Measurements from ENCODE around the gene MED17.
A peak's percentile ranks its signal among the peaks of the same experiment; 100 is the strongest.

The MED17 gene, protein sequence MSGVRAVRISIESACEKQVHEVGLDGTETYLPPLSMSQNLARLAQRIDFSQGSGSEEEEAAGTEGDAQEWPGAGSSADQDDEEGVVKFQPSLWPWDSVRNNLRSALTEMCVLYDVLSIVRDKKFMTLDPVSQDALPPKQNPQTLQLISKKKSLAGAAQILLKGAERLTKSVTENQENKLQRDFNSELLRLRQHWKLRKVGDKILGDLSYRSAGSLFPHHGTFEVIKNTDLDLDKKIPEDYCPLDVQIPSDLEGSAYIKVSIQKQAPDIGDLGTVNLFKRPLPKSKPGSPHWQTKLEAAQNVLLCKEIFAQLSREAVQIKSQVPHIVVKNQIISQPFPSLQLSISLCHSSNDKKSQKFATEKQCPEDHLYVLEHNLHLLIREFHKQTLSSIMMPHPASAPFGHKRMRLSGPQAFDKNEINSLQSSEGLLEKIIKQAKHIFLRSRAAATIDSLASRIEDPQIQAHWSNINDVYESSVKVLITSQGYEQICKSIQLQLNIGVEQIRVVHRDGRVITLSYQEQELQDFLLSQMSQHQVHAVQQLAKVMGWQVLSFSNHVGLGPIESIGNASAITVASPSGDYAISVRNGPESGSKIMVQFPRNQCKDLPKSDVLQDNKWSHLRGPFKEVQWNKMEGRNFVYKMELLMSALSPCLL

DNA sequence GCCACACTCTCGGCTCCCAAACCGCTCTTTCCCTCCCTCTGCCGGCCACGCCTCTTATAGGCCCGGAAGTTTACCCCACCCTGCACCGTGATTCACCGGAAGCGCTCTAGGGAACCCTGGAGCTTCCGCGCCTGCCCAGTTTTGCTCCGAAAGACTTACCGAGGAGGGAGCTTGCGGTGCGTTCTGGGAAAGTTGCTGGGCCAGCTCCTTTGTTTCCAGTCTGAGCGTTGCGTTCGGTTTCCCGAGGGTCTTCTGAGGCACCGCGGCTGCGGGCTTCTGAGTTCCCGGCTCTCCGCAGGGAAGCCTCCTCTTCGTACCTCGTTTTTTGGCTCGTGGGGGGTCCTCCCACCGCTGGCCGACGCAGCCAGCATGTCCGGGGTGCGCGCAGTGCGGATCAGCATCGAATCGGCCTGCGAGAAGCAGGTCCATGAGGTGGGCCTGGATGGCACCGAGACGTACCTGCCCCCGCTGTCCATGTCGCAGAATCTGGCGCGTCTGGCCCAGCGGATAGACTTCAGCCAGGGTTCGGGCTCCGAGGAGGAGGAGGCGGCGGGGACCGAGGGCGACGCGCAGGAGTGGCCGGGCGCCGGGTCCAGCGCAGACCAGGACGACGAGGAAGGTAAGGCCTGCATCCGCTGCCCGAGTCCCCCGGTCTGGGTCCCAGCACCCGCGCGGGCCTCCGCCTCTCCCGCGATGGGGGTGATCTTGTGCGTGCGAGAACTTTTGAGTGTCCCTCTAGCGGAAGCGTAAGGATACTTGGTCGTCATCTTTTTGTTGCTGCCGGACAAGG lies at the start of gene MED17:
Gene MED17, plus strand, starts transcription at position 138 of the 790 bp plus-strand sequence. Its CDS starts 232 bp downstream, at position 370.
- peak; percentile 96 for DNase-seq

DNA sequence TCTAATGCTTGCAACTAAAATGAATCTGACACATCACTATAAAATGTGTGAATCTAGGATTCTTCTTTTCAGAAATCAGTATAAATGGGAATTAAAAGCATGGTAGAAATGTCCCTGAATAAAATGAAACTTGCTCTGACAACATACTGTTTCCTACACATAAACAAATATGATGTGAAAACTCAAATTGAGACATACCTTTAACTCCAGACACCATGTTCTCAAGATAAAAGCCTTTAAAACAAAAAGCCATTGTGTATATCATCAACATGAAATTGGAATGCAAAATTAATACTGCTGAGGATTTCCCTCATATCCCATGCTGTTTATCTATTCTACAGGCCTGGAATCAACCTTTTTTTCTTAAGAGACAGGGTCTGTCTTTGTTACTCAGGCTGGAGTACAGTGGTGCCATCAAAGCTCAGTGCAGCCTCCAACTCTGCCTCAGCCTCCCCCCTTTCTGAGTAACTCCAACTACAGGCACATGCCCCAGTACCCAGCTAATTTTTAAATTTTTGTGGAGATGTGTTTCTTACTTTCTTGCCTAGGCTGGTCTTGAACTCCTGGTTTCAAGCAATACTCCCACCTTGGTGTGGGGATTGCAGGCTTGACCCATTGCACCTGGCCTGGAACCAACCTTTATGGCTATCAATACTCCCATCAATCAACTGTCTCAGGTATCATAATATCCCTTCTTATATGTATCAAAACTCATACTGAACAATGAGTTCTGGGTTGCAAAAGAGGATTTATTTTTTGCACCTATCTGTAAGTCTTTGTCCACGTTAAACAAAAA lies 49.5 kb upstream of the MED17 start:
- no peak for DNase-seq

DNA sequence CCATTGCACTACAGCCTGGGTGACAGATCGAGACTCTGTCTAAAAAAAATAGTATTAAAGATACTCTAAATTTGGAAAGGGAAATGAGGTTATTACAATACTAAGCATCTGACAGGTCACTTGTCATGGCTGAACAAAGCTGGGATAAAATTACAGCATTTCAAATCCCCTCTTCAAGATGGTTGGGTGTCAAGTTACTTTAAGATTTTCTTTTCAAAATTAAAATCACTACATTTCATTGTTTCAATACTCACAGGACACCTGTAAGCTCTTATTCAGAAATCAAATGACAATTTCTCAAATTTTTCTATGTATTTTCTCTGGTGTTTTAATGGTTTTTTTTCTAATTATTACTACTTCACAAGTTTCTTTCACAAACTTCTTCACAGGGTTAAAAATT lies 48.5 kb upstream of the MED17 start:
- DNase-seq: no peak

DNA sequence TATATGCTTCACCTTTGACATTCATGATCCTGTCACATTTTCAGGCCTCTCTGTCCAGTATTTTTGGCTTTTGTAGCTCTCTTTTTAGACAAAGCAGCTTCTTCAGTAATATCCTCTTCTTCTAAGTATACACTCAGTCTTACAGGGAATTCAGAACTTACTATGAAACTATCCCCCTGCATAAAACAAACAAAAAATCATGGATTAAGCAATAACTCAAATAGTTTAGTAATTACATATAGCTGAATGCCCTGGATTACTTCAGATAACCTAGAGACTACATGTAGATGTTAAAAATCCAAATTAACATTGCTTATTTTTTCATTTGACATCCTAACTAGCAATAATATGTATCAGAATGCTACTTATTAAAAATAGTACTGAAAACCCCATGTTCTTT lies 48.0 kb upstream of the MED17 start:
- DNase-seq: no peak

DNA sequence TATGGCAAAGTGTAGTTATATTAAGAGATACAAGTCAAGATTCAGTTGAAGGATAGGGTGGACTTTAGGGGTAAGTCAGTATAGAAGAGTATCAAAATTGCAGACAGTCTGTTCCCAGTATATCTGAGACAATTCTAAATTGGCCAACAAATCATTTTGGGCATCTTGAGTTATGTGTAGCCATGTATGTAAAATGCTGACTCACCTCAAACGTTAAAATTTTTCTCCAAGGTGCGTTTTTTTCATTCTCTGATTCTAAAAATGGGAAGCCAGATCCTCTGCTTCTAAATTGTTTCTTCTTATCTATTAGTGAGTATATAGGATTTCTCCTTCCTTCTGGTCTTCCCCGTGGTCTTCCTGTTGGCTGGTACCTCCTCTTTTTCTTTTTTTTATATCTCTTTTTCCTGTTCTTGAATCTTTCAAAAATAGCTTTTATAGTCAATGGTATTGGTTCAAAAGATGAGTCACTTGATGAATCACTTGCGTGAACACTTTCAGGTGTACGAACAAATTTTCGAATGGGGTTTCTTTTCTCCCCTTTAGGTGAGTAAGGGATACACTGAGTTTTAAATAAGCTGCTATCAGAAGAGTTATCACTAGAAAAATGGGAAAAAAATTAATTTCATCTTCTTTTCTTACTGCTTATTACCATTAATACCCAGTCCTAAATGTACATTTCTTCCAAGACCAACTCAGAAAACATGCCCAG lies 46.0 kb upstream of the MED17 start:
- no peak for DNase-seq

DNA sequence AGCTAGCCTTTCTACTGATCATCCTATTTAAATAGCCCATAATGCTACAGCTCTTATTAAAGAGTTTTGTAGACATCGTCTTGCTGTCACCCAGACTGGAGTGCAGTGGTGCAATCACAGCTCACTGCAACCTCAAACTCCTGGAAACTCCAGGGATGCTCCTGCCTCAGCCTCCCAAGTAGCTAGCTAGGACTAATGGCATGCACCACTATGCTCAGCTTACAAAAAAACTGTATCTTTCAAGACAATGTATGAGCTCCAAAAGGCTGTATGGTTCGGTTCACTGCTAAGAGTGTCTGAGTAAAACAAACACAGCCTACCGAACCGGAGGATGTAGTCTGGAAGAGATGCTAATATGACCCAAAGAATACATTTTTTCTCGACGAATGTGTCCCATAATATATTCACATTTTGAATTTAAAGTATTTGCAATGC lies 45.4 kb upstream of the MED17 start:
- DNase-seq: no peak

DNA sequence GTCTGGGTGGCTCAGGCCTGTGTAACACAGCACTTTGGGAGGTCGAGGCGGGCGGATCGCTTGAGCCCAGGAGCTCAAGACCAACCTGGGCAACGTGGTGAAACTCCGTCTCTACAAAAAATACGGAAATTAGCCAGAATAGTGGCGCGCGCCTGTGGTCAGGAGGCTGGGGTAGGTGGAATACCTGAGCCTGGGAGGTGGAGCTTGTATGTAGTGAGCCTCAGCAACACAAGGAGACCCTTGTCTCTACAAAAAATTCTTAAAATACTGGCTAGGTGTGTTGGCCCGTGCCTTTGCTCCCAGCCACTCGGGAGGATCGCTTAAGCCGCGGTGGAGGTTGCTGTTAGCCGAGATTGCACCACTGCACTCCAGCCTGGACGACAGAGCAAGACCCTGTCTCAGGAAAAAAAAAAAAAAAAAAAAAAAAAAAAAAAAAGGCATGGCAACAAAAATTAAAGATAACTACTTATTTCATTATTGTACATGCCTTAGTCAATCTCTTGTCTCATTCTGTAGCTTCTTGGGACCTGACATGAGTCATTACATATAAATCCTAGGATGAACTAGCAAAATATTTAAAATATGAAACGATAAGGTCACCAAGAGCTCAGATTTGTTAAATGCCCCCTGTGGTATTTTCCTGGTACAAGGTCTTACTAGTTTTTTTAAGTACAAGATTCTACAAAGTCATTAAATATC lies 43.9 kb upstream of the MED17 start:
- no peak for DNase-seq

DNA sequence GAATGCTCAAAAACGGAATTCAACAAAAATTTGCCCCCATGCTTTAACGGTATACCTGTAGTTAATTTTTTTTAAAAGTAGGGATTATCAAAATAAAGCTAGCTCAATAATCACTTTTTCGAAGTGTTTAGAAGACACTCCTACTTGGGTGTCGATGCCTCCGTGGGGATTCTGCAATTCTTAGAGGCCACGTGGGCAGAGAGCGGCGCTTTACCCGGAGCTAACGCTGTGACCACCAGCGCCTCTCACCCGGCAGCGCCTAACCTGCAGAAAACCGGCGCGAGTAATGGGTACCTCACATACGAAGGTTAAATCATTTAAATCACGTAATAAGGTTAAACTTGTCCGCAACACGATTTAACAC lies 43.4 kb upstream of the MED17 start:
- peak; percentile 52 for DNase-seq

DNA sequence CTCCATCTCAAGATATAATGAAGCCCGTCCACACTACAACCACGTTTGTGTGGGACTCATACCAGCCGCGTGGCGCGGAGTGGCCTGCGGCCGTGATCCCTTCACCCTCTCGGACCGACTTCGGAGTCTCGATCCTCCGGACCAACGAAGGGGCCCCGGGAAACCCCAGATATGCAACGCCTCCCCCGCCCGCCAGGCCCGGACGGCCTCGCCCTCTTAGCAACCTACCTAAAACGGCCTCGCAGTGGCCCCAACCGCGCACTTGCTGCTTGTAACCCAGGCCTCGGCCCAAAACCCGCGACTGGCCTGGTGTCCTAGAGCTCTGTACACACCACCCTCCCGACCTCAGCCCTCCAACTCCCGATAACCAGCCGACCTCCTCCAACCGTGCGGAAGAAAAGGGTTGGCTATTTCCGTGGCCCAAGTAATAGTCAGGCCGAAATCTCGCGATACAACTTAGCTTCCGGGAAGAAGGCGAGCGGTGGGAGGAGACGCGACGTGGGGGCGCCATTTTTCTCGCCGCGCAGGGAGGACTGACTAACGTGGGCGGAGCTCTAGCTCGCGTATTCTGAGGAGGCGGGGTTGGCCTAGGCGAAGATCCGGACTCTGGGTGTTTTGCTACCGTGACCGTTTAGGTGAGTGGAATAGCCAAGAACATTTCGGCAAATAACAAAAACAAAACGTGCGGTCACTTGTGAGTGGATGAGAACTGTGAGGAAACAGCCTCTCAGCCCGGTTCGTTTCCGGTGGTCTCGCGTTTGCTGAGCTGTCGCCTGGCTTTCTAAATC lies 42.8 kb upstream of the MED17 start, which contains the start of the genes C11orf54 and TAF1D:
Gene C11orf54, plus strand, starts transcription at position 579 of the 788 bp plus-strand sequence. CDS start 5,722 bp downstream, outside the sequence.
Gene TAF1D, minus strand, starts transcription at position 402 of the 788 bp plus-strand sequence. CDS start 2,191 bp downstream, outside the sequence.
- DNase-seq: peak; percentile 96

DNA sequence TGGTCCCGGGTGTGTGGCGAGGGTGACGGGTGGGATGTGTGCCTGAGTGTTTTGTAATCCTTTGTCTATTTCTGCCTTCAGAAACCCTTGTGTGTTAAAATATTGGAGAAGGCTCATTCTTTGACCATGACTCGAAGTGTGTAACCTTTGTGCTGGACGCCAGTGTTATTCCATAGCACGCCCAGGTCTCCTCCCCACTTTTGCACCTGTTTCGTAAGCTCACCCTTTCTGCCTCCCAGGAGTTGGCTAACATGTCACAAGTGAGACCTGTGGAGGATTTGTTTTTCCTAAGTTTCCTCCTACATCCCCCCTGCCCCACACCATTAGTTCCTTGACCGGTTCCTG lies 42.2 kb upstream of the MED17 start:
- DNase-seq: peak; percentile 58

DNA sequence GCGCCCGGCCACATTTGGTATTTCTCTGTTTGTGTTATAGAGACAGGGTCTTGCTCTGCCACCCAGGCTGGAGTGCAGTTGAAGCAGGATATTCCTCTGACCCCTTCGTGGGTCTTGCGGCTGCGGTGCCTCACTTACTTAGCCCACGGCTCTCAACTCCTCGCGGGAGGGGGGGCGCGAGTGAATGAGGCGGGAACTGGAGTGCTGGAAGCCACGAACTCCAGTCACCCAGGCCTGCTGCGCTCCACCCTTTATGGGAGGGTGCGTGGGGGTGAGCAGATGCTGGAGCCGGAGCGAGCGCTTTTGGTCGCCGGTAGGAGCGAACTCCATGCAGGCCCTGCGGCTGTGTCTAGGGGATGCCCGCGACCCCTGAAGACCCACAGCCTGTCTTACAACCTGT lies 40.8 kb upstream of the MED17 start:
- no peak for DNase-seq

DNA sequence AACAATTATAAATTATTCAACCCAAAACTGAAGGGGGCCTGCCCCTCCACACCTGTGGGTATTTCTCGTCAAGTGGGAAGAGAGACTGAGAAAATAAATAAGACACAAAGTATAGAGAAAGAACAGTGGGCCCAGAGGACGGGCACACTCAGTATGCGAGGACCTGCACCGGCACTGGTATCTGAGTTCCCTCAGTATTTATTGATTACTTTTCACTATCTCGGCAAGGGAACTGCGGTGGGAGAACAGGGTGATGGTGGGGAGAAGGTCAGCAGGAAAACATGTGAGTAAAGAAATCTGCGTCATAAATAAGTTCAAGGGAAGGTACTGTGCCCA lies 39.4 kb upstream of the MED17 start:
- DNase-seq: no peak

DNA sequence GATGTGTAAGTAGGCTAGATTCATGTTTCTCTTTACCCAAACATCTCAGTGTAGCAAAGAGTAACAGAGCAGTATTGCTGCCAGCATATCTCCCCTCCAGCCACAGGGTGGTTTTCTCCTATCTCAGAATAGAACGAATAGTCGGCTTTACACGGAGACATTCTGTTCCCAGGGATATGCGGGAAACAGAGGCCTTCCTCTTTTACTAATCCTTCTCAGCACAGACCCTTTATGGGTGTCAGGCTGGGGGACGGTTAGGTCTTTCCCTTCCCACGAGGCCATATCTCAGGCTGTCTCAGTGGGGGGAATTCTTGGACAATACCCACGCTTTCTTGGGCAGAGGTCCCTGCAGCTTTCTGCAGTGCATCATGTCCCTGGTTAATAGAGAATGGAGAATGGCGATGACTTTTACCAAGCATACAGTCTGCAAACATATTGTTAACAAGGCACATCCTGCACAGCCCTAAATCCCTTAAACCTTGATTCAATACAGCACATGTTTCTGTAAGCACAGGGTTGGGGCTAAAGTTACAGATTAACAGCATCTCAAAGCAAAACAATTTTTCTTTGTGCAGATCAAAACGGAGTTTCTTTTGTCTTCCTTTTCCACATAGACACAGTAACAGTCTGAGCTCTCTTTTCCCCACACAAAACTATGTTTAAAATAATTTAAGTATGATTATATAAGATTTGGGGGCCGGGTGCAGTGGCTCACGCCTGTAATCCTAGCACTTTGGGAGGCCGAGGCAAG lies 38.9 kb upstream of the MED17 start:
- DNase-seq: peak; percentile 19

DNA sequence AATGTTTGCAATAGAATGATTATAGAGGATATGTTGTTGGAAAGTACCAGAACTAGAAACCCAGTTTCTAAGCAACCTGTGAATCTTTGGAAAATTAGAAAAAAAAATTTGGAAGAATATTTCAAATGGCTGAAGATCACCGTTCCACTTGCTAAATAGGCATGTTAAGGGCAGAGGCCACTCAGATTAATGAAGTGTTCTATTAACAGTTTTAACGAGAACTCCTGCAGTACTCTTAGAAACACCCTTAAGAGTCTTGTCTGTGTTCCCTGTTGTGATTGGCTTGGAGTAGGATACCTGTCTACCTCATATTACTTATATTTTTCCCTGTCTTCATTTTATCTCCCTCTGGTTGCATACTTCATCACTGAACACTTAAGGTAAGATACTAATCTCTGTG lies 38.0 kb upstream of the MED17 start:
- no peak for DNase-seq

DNA sequence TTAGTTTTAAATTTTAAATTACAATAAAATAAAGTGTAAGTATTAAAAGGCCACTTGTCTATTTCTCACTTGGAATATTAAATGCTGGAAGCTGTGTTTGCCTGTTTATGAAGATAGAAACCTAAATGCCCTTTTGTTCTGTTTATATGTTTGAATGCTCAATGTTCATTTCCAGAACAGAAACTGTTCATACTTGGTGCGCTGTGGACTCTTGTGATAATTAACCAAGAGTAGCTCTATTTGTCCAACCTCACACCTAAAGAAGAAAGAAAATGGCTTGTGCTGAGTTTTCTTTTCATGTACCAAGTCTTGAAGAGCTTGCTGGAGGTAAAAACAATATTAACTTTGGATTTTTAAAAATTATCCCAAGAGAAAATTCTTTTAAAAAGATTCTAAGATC lies 37.0 kb upstream of the MED17 start:
- DNase-seq: no peak

DNA sequence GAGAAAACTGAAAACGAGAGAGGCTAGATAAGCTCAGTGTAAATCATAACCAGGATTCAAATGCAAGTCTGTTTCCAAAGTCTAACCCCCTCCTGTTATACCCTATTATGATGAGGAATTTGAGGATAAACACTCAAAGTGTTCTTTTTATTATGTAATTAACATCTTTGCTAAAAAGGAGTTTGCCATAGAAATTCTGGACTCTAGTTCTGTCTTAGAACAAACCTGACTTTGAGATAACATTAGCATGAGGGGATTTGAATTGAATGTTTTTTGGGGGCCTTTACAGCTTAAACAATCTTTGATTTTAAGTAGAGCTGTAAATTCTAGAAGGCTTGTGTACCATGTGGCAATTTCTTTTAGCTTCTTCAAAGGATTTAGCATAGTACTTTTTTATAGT lies 33.1 kb upstream of the MED17 start:
- no peak for DNase-seq

DNA sequence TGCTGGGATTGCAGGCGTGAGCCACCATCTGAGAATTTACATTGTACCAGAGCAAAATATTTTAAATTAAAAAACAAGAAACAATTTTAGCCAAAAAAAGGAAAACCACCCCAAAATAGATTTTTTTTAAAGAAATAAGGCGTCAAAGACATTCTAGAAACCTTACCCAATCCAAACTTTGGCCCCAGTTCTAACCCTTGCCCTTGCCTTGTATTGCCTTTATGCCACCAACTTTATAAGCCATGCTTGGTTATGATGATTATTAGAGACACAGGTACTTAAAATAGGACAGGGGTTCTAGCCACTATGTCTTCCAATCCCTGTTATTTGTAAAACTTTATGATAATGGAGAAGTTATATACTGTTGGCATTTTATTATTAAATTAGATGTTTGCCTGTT lies 30.8 kb upstream of the MED17 start:
- DNase-seq: no peak

DNA sequence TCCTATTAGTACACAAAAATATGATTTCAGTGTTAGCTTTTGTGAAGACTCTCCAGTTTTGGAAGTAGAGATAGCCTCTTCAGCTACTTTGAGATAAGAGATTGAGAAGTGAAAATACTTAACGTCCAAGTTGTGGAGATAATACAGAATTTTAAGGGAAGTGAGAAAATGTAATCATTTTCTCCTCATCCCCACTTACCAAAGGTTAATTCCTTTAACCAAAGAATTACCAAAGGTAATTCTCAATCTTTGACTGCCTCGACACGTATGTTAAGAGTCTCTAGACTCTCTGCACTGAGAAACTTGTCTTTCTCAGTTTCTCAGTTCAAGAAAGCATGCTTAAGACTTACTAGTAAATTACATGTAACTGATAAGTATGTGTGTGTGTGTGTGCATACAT lies 27.3 kb upstream of the MED17 start:
- DNase-seq: no peak

DNA sequence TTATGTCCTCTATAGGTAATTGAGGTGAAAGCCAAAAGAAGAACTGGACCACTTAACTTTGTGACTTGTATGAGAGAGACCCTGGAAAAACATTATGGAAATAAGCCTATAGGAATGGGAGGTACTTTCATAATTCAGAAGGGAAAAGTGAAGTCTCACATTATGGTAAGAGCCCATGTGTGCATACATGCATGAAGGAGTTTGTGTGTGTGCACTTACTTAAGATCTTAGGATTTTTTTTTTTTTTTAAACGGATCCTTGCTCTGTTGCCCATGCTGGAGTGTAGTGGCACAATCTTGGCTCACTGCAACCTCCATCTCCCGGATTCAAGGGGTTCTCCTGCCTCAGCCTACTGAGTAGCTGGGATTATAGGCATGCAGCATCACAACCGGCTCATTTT lies 26.8 kb upstream of the MED17 start:
- DNase-seq: no peak

Measured in midbrain (tissue), 1 donor.